ENCODE results near the gene PRAMEF20.
"Not testable (repeated sequence)": the region's sequence is repeated elsewhere in the genome, so short reads cannot be mapped to it uniquely, and the experiment has no call there.

PRAMEF20 gene

DNA sequence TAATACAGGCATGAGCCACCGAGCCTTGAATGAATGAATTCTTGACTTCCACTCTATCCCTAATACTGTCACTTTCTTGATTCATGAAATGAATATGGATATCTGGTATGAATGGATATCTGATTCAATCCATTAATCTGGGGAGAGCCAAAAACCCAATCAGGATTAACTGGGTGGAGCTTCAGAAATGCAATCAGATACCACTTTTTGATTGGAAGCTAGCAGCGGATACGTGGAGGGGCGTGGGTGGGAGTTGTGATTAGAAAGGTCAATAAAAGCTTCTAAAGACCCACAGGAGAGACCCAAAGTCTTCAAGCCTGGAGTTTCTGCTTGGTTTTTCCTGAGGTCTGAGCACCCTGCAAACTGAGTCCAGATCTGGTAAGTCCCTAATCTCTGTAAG is at the start of gene PRAMEF20:
TSS of gene PRAMEF20 (plus strand) at position 301 of the 400 bp plus-strand sequence. CDS start 5,905 bp downstream, outside the sequence.
- DNase-seq (ENCODE audit: low read depth); H3K4me3 ChIP-seq (ENCODE audit: low read length): not testable (repeated sequence)

DNA sequence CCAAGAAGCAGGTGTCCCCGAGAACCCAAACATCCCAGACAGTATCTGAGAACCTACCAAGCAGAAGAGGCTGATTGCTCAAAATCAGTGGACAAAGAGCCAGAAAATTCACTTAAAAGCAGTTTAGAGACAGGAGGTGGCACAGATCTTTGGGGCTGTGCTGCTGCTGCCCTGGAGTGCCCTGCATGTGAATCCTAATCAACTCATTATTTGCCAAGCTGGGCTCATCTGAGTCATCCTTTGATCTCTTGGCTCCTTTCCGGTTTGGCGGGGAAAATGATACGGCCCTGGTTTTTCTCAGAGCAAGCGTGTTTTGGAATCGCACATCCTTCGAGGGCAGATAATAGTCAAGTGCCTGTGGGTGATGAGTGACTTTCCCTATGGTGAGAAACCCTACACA is 47.9 kb upstream of the PRAMEF20 start:
- H3K4me3 ChIP-seq (ENCODE audit: low read length); DNase-seq (ENCODE audit: low read depth): not testable (repeated sequence)

DNA sequence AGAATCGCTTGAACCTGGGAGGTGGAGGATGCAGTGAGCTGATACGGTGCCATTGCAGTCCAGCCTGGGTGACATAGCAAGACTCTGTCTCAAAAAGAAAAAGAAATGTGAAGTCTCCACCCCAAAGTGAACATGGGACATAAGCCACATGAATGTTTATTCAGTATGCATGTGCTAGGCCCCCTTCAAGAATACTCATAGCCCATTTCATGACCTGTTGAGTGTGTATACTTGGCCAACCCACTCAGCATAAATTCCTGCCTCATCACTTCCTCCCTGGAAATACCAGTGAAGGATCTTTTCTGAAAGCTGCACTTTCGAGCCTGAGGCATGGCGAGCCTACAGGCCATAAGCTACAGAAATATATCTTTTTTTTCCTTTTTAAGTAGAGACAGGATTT is 45.3 kb upstream of the PRAMEF20 start:
- not testable (repeated sequence) for DNase-seq (ENCODE audit: low read depth)

DNA sequence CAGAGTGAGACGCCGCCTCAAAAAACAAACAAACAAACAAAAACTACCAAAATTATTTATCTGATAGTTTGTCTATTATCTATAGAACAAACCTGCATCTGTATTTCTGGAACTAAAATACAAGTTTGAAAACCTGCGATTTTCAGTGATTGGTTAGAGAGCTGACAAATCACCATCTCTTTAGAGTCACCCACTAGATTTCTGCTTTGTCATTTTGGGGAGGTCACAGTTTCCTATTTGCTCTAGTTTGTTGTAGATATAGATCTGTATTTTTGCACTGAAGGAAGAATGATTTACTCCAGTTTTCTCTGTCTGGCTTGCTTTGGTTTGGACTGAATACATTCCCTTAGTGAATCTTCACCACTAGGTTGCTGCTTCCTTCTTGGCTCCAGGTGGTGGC is 43.7 kb upstream of the PRAMEF20 start:
- H3K4me3 ChIP-seq (ENCODE audit: low read length); DNase-seq (ENCODE audit: low read depth): not testable (repeated sequence)

More for the DNA sequence above, 45.3 kb upstream of the PRAMEF20 start:
- not testable (repeated sequence) for H3K4me3 ChIP-seq (ENCODE audit: low read length)

DNA sequence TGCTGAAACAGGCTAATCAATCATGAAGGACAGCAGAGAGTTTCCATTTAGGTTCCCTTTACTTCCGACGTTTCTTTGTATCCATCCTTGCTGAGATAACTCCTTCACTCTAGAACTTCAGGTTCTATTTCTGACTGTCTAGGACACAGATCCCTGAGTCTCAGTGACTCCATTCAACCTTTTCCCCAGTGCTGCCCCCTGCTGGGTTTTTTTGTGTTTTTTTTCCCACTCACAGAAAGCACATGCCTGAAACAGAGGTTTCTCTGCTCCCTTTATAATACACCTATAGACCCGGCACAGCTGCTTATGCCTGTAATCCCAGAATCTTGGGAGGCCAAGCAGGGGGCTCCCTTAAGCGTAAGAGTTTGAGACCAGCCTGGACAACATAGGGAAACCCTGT is 41.7 kb upstream of the PRAMEF20 start:
- H3K4me3 ChIP-seq (ENCODE audit: low read length); DNase-seq (ENCODE audit: low read depth): not testable (repeated sequence)

GRCh38 chr1:13378983-13379382 is 31.3 kb upstream of the PRAMEF20 start:
- DNase-seq (ENCODE audit: low read depth); H3K4me3 ChIP-seq (ENCODE audit: low read length): not testable (repeated sequence)

- H3K4me3 ChIP-seq (ENCODE audit: low read length); DNase-seq (ENCODE audit: low read depth): not testable (repeated sequence)
These were observed 29.9 kb upstream of the PRAMEF20 start for GRCh38 chr1:13380380-13380779.

DNA sequence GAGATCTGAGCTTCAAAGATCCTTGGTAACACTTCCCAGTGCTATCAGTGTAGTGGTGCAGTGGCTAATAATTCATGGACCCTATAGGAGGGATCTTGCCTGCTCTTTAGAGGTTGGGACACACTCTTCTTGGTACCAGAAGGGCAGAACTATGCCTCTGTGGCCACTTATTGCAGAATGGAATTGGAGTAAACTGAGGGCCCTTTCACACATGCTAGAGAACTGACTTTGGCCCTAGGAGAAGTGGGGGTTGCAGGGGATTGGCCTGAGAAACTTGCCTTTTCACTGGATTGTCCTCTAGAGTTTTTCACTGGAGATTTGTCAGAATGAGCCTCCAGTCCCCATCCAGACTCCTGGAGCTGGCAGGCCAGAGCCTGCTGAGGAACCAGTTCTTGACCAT is 20.9 kb upstream of the PRAMEF20 start, which contains the start of gene PRAMEF17:
TSS of gene PRAMEF17 (plus strand) at position 301 of the 400 bp plus-strand sequence. CDS start at position 327, 26 bp downstream.
- not testable (repeated sequence) for DNase-seq (ENCODE audit: low read depth); H3K4me3 ChIP-seq (ENCODE audit: low read length)

- DNase-seq (ENCODE audit: low read depth); H3K4me3 ChIP-seq (ENCODE audit: low read length): not testable (repeated sequence)
These were observed 17.2 kb upstream of the PRAMEF20 start for GRCh38 chr1:13393004-13393403.

DNA sequence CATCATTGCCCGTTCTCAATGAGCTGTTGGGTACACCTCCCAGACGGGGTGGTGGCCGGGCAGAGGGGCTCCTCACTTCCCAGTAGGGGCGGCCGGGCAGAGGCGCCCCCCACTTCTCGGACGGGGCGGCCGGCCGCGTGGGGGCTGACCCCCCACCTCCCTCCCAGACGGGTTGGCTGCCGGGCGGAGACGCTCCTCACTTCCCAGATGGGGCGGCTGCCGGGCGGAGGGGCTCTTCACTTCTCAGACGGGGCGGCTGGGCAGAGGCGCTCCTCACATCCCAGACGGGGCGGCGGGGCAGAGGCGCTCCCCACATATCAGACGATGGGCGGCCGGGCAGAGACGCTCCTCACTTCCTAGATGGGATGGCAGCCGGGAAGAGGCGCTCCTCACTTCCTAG is 15.5 kb upstream of the PRAMEF20 start:
- DNase-seq (ENCODE audit: low read depth); H3K4me3 ChIP-seq (ENCODE audit: low read length): not testable (repeated sequence)

- not testable (repeated sequence) for DNase-seq (ENCODE audit: low read depth); H3K4me3 ChIP-seq (ENCODE audit: low read length)
These were observed 14.9 kb upstream of the PRAMEF20 start for GRCh38 chr1:13395311-13395710.

- no peak for DNase-seq (ENCODE audit: low read depth)
- no peak for TF ChIP-seq CTCF (conservative IDR thresholded peaks at IDR 0.05; ENCODE audit: low read length)
- no peak overlapping the region for H3K4me3 ChIP-seq (ENCODE audit: low read length)
These were observed 2.4 kb upstream of the PRAMEF20 start for GRCh38 chr1:13407811-13408210.

GRCh38 chr1:13430495-13430894 is 20.2 kb downstream of the PRAMEF20 start:
- no peak for DNase-seq (ENCODE audit: low read depth)
- H3K4me3 ChIP-seq (ENCODE audit: low read length) = no peak overlapping the region
- TF ChIP-seq CTCF (conservative IDR thresholded peaks at IDR 0.05; ENCODE audit: low read length) = no peak

DNA sequence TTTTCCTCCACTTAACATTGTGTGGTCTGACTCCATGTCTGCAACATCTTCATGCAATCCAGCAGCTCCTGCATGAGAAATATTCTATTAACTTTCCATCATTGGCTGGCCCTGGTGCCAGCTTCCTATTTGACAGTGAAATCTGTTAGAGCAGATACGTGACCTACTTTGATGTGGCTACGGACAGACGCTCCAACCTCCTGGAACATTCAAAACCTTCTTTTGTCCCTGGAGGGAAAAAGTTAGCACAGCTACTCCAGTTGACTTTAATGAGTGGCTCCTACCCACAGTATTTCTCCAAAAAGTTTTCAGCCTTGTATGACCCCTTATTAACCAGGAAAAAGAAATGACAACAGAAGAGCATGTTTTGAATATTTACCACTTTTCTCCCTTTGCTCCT is 22.0 kb downstream of the PRAMEF20 start:
- no peak for TF ChIP-seq CTCF (conservative IDR thresholded peaks at IDR 0.05; ENCODE audit: low read length)
- no peak for DNase-seq (ENCODE audit: low read depth)
- H3K4me3 ChIP-seq (ENCODE audit: low read length) = no peak overlapping the region

- H3K4me3 ChIP-seq (ENCODE audit: low read length); DNase-seq (ENCODE audit: low read depth): not testable (repeated sequence)
These were observed 23.6 kb downstream of the PRAMEF20 start for GRCh38 chr1:13433694-13434358.

Data from AG10803 (cell line).